ENCODE measurements around the gene NCK2. TPM values are rescaled to one million over a fixed set of nuclear protein-coding genes. Genes with fewer than 3 reads are reported as not detected.

The NCK2 gene
- total RNA-seq, 1 donor from 2014 or later, result 72.4 TPM

DNA sequence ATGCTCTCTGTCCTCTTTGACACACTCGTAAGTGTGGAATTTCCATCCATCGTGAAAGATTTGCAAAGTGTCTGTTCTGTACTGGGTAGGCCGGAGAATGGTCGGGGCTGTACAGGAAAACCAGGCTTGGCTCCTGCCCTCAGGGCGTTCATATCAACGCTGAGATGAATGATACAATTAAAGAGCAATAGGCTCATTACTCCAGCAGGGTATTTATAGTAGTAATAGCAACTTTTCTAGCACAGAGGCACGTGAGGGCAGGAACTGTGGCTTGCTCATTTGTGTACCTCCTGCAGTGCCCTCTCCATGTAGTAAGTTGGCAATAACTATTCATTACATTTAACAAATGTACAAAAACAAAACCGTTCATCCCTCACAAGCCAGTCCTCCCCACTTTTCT lies 5.3 kb upstream of the NCK2 start:
- intact Hi-C loops (cut with micrococcal nuclease), result loop anchor here (5.0 kb wide), 1 partner anchor 62 kb away; no protein-coding TSS in a partner anchor
- H3K9me3 Mint-ChIP-seq, result peaks cover 6% of the 10 kb centered on the region
- peaks cover 72% of the 10 kb centered on the region for H3K4me1 Mint-ChIP-seq (ENCODE audit: low read depth)
- DNase-seq (ENCODE audit: low spot score), result no peak
- H3K27ac Mint-ChIP-seq, result peak overlapping the region; percentile 89
- peak overlapping the region; percentile 54 for H3K4me3 Mint-ChIP-seq (ENCODE audit: low read depth)
- peaks cover 11% of the 10 kb centered on the region for H3K36me3 Mint-ChIP-seq (ENCODE audit: low read depth)
- H3K27me3 Mint-ChIP-seq (ENCODE audit: low read depth), result no peaks in the 10 kb centered on the region

DNA sequence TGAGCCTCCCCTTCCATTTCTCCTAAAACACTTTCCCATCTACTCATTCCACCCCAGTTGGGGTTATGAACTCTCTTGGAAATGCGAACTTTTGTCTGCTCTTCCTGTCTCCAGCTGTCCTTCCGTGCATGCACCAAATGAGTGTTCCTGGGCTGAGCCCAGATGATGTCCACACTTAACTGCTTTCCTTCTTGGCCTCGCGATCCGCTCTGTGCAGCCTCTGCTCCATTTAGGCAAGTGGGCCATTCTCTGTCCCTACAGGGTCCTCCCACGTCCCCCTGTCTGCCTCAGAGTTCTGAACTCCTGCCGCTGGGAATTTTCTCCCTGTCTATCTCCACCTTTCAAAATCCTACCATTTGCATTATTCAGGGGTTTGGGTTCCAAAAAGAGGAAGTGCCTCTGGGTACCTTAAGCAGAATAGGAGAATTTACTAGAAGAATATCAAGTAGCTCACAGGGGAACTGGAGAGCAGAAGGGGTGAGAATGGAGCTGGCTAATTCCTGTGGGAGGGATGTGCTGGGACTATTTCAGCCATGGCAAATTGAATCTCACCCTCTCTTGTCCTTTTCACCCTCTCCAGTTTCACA lies 4.7 kb upstream of the NCK2 start:
- Mint-ChIP-seq H3K27ac (peak overlapping the region; percentile 89), H3K36me3 (ENCODE audit: low read depth) (peaks cover 11% of the 10 kb centered on the region), H3K27me3 (ENCODE audit: low read depth) (no peaks in the 10 kb centered on the region), H3K4me3 (ENCODE audit: low read depth) (no peak overlapping the region), H3K4me1 (ENCODE audit: low read depth) (peaks cover 66% of the 10 kb centered on the region), H3K9me3 (peaks cover 6% of the 10 kb centered on the region)
- intact Hi-C loops (cut with micrococcal nuclease), result loop anchor here (5.0 kb wide), 1 partner anchor 63 kb away; no protein-coding TSS in a partner anchor
- DNase-seq (ENCODE audit: low spot score), result no peak

DNA sequence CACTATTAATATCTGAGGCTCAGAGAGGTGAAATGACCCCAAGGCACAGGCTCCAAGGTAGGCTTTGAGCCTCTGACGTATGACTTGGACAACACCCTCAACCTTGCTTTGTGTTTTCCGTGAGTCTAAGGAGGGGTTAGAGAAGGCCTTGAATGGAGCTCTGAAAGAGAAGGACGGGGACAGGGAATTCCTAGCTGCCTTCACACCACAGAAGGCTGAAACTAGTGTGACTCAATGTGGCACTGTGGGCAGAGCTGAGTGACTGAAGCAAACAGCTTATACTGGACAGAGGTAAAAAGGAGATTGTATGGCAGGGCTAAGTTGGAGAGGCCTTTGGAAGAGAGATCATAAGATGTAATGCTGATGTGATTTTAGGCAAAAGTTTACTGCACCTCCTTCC lies 3.5 kb upstream of the NCK2 start:
- peak overlapping the region; percentile 7 for H3K4me3 Mint-ChIP-seq (ENCODE audit: low read depth)
- peaks cover 58% of the 10 kb centered on the region for H3K4me1 Mint-ChIP-seq (ENCODE audit: low read depth)
- H3K9me3 Mint-ChIP-seq, result peaks cover 6% of the 10 kb centered on the region
- no peaks in the 10 kb centered on the region for H3K27me3 Mint-ChIP-seq (ENCODE audit: low read depth)
- H3K36me3 Mint-ChIP-seq (ENCODE audit: low read depth), result peaks cover 15% of the 10 kb centered on the region
- no peak overlapping the region for H3K27ac Mint-ChIP-seq
- no peak for DNase-seq (ENCODE audit: low spot score)
- intact Hi-C loops (cut with micrococcal nuclease), result no loop called here

GRCh38 chr2:105741617-105742016 lies 3.1 kb upstream of the NCK2 start:
- peaks cover 61% of the 10 kb centered on the region for H3K4me1 Mint-ChIP-seq (ENCODE audit: low read depth)
- no peak for DNase-seq (ENCODE audit: low spot score)
- intact Hi-C loops (cut with micrococcal nuclease), result no loop called here
- no peaks in the 10 kb centered on the region for H3K27me3 Mint-ChIP-seq (ENCODE audit: low read depth)
- H3K27ac Mint-ChIP-seq, result peak overlapping the region; percentile 33
- no peak overlapping the region for H3K4me3 Mint-ChIP-seq (ENCODE audit: low read depth)
- peaks cover 19% of the 10 kb centered on the region for H3K36me3 Mint-ChIP-seq (ENCODE audit: low read depth)
- H3K9me3 Mint-ChIP-seq, result peaks cover 6% of the 10 kb centered on the region

DNA sequence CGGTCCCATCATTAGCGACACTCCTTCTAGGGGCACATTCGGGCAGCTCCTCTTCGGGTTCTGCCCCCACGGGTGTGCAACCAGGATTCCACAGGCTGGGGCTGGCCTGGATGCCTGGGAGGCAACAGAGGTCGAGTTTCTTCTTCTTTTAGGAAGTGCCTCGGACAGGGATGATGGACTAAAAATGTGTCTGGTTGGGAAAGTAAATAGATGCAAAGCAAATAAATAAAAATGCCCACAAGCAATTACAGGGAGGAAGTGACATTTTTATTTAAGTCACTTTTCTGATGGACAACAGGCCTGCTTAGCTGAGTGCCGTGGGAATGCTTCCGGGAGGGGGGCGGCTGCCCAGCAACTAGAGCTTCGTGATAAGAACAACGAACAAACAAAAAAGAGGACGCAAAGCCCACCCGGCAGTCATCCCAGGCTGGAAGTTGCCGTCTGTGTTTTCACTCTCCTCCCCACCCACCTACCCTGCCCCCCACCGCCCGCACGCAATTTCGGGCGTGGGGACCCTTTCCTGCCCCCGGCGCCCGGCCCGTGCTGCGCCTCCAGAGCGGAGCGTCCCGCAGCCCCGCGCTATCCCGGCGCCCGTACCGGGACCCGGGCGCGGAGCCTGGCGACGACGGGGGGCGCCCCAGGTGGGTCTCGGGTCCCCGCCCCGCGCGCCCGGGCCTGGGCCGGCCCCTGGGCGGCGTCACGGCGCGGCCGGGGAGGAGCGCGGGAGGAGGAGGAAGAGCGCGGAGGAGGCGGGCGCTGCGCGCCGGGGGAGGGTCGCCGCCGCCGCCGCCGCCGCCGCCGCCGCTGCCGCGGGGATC lies 412 bp upstream of the NCK2 start:
- Mint-ChIP-seq H3K4me3 (ENCODE audit: low read depth) (peak overlapping the region; percentile 80), H3K27ac (peak overlapping the region; percentile 83), H3K9me3 (peaks cover 6% of the 10 kb centered on the region), H3K4me1 (ENCODE audit: low read depth) (peaks cover 69% of the 10 kb centered on the region), H3K27me3 (ENCODE audit: low read depth) (no peaks in the 10 kb centered on the region), H3K36me3 (ENCODE audit: low read depth) (peaks cover 41% of the 10 kb centered on the region)
- peak; percentile 54 for DNase-seq (ENCODE audit: low spot score)
- intact Hi-C loops (cut with micrococcal nuclease), result no loop called here

GRCh38 chr2:105746177-105747080 lies 1.7 kb downstream of the NCK2 start:
- intact Hi-C loops (cut with micrococcal nuclease), result loop anchor here (1.0 to 5.0 kb wide), 9 partner anchors 8 to 352 kb away; no protein-coding TSS in a partner anchor
- peak overlapping the region; percentile 89 for H3K4me3 Mint-ChIP-seq (ENCODE audit: low read depth)

GRCh38 chr2:105747254-105747894 lies 2.7 kb downstream of the NCK2 start:
- intact Hi-C loops (cut with micrococcal nuclease), result loop anchor here (2.0 to 5.0 kb wide), 5 partner anchors 93 to 351 kb away; no protein-coding TSS in a partner anchor
- no peak for DNase-seq (ENCODE audit: low spot score)
- Mint-ChIP-seq H3K27ac (peak overlapping the region; percentile 95), H3K9me3 (peaks cover 2% of the 10 kb centered on the region), H3K4me3 (ENCODE audit: low read depth) (peak overlapping the region; percentile 89), H3K36me3 (ENCODE audit: low read depth) (peaks cover 61% of the 10 kb centered on the region), H3K27me3 (ENCODE audit: low read depth) (no peaks in the 10 kb centered on the region), H3K4me1 (ENCODE audit: low read depth) (peaks cover 67% of the 10 kb centered on the region)

More at GRCh38 chr2:105746177-105747080, 1.7 kb downstream of the NCK2 start:
- peaks cover 6% of the 10 kb centered on the region for H3K9me3 Mint-ChIP-seq
- H3K27me3 Mint-ChIP-seq (ENCODE audit: low read depth), result no peaks in the 10 kb centered on the region
- H3K27ac Mint-ChIP-seq, result peak overlapping the region; percentile 95
- peaks cover 54% of the 10 kb centered on the region for H3K36me3 Mint-ChIP-seq (ENCODE audit: low read depth)
- peaks cover 73% of the 10 kb centered on the region for H3K4me1 Mint-ChIP-seq (ENCODE audit: low read depth)
- peak; percentile 73 for DNase-seq (ENCODE audit: low spot score)

GRCh38 chr2:105747991-105748390 lies 3.3 kb downstream of the NCK2 start:
- Mint-ChIP-seq H3K36me3 (ENCODE audit: low read depth) (peaks cover 68% of the 10 kb centered on the region), H3K9me3 (no peaks in the 10 kb centered on the region), H3K27ac (peak overlapping the region; percentile 95), H3K4me3 (ENCODE audit: low read depth) (peak overlapping the region; percentile 89), H3K4me1 (ENCODE audit: low read depth) (peaks cover 66% of the 10 kb centered on the region), H3K27me3 (ENCODE audit: low read depth) (no peaks in the 10 kb centered on the region)
- DNase-seq (ENCODE audit: low spot score), result no peak
- intact Hi-C loops (cut with micrococcal nuclease), result loop anchor here (2.0 to 5.0 kb wide), 5 partner anchors 93 to 351 kb away; no protein-coding TSS in a partner anchor

DNA sequence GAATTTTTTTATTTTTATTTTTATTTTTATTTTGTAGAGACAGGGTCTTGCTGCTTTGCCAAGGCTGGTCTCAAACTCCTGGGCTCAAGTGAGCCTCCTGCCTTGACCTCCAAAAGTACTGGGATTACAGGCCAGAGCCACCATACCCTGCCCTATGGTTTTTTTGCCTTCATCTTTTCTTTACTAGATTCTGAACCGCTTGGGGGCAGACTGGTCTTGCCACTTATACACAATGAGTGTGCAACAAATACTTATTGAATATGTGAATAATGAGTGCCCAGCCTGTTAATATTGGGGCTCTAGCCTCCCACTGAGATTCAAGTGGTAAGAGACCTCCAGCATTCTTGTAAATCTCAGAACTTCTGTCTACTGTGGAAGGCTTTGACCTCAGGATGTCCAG lies 3.9 kb downstream of the NCK2 start:
- H3K36me3 Mint-ChIP-seq (ENCODE audit: low read depth), result peaks cover 73% of the 10 kb centered on the region
- peak overlapping the region; percentile 95 for H3K27ac Mint-ChIP-seq
- peaks cover 67% of the 10 kb centered on the region for H3K4me1 Mint-ChIP-seq (ENCODE audit: low read depth)
- intact Hi-C loops (cut with micrococcal nuclease), result loop anchor here (5.0 kb wide), 1 partner anchor 171 kb away; no protein-coding TSS in a partner anchor
- no peaks in the 10 kb centered on the region for H3K9me3 Mint-ChIP-seq
- H3K4me3 Mint-ChIP-seq (ENCODE audit: low read depth), result peak overlapping the region; percentile 22
- H3K27me3 Mint-ChIP-seq (ENCODE audit: low read depth), result no peaks in the 10 kb centered on the region
- DNase-seq (ENCODE audit: low spot score), result no peak

- intact Hi-C loops (cut with micrococcal nuclease), result loop anchor here (5.0 kb wide), 1 partner anchor 172 kb away; no protein-coding TSS in a partner anchor
These were observed 5.1 kb downstream of the NCK2 start for GRCh38 chr2:105749583-105750400.

GRCh38 chr2:105750735-105751134 lies 6.0 kb downstream of the NCK2 start:
- intact Hi-C loops (cut with micrococcal nuclease), result no loop called here
- peak overlapping the region; percentile 13 for H3K4me3 Mint-ChIP-seq (ENCODE audit: low read depth)
- no peaks in the 10 kb centered on the region for H3K27me3 Mint-ChIP-seq (ENCODE audit: low read depth)
- H3K9me3 Mint-ChIP-seq, result no peaks in the 10 kb centered on the region
- H3K27ac Mint-ChIP-seq, result peak overlapping the region; percentile 95
- peaks cover 91% of the 10 kb centered on the region for H3K36me3 Mint-ChIP-seq (ENCODE audit: low read depth)
- peaks cover 81% of the 10 kb centered on the region for H3K4me1 Mint-ChIP-seq (ENCODE audit: low read depth)
- no peak for DNase-seq (ENCODE audit: low spot score)

More at GRCh38 chr2:105749583-105750400, 5.1 kb downstream of the NCK2 start:
- Mint-ChIP-seq H3K27me3 (ENCODE audit: low read depth) (no peaks in the 10 kb centered on the region), H3K27ac (peak overlapping the region; percentile 95), H3K36me3 (ENCODE audit: low read depth) (peaks cover 83% of the 10 kb centered on the region), H3K9me3 (no peaks in the 10 kb centered on the region), H3K4me1 (ENCODE audit: low read depth) (peaks cover 72% of the 10 kb centered on the region), H3K4me3 (ENCODE audit: low read depth) (peak overlapping the region; percentile 58)
- no peak for DNase-seq (ENCODE audit: low spot score)
